ENCODE results near the gene NOS1AP.

Gene NOS1AP

DNA sequence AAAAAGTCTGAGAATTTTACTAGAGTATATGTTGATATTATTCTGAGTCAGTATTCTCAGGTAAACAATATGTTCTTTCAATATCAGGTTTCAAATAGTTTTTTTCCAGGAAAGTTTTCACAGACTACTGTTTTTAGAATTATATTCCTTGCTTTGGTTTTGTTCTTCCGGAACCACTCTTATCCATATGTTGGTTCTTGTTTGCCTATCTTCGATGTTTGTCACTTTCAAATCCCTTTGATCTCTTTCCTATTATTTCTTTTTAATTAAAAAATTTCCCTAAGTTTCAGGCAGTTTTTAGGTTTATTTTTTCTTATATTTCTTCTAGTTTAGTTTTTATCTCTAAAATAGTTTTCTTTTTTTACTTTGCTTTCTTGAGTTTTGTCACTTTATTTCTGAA, 20.9 kb downstream of the NOS1AP start:
- FAIRE-seq = no peak

GRCh38 chr1:162091681-162092524, 22.4 kb downstream of the NOS1AP start:
- no peak for FAIRE-seq

DNA sequence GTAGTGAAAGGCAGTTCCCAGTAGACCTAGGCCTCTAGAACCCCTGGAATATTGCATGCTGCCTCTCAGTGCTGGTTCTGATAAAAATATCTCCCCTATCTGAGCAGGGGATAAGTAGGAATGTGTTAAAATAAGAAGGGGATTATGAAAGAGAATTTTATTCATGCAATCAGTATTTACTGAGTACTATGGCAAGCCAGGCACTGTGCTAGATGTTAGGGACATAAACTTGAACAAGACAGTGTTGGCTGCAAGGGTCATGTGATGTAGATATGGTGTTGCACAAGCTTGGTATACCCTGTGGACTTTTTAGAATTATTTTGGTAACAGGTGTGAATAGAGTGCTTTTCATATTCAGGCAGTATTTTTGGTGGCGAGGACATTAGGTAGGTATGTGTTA, 23.6 kb downstream of the NOS1AP start:
- FAIRE-seq = no peak

GRCh38 chr1:162094271-162094670, 24.8 kb downstream of the NOS1AP start:
- no peak for FAIRE-seq

DNA sequence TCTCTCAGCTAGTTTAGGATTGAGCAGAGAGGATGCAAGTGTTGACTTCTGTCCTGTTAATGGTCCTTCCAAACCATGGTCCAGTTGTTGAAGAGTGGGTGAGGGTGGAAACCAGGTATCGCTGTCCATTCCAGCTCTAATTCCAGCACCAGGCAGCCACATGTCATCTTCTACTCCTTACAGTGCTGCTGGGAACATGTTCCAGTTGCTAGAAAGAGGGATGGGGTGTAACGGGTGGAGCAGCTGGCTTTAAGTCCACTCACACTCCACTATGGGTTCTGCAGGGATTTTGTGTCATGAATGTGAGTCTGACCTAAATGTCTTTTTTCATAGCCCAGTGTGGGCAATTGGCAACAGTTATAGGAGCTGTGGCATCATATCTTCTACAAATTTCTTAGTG, 25.2 kb downstream of the NOS1AP start:
- FAIRE-seq = no peak

DNA sequence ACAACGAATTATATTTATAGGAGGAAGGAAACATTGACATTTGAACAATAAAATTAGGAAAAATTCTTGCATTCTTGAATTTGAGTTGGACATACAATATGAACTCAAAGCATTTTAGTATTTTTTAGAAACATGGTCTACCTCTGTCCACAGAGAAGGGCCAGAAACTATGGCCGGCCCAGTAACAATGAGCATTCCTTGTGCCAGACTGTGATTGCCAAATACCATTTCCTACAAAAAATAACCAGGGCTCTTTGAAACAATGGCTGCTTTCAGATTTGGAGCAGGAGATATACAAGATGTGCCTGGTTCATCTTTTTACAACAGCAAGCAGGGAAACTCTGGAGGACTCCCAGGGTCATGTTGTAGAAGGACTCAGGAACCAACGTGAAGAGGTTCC, 38.4 kb downstream of the NOS1AP start:
- no peak for FAIRE-seq

GRCh38 chr1:162108426-162108825, 38.9 kb downstream of the NOS1AP start:
- FAIRE-seq = no peak

- no peak for FAIRE-seq
These were observed 41.4 kb downstream of the NOS1AP start for GRCh38 chr1:162110910-162111309.

DNA sequence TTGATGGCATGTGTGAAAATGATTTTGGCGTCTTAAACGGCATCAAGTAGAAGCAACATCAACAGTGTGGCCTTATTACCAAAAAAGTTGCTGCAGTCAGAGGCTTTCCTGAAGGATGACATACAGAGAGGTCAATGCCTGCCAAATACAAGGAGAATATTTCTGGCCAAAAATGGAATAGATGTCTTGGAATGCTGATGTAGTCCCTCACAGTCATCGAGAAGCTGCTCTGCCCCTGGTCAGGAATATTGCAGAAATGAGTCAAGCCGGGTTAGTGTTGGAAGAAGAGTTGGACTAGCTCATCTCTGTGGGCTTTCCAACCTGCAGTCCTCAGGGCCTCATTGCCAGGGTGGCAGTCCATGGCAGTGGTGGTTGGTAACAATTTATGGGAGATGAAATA, 42.1 kb downstream of the NOS1AP start:
- no peak for FAIRE-seq

DNA sequence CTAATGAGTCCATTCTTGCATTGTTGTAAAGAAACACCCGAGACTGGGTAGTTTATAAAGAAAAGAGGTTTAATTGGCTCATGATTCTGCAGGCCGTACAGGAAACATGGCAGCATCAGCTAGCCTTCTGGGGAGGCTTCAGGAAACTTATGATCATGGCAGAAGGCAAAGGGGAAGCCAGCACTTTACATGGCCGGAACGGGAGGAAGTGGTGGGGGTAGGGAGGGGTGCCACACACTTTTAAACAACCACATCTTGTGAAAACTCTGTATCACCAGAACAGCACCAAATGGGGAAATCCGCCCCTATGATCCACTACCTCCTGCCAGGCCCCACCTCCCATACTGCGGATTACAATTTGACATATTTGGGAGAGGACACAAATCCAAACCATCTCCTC, 43.9 kb downstream of the NOS1AP start:
- no peak for FAIRE-seq

GRCh38 chr1:162117039-162117774, 47.7 kb downstream of the NOS1AP start:
- no peak for FAIRE-seq

DNA sequence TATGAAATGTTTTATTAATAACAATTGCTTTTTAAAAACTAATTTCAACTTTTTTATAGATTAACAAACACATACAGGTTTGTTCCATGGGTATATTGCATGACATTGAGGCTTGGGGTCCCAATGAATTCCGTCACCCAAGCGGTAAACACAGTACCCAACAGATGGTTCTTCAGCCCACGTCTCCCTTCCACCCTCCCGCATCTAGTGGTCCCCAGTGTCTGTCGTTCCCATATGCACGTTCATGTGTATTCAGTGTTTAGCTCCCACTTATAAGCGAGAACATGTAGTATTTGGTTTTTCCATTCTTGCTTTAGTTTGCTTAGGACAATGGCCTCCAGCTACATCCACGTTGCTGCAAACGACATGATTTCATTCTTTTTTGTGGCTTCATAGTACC, 48.6 kb downstream of the NOS1AP start:
- no peak for FAIRE-seq

DNA sequence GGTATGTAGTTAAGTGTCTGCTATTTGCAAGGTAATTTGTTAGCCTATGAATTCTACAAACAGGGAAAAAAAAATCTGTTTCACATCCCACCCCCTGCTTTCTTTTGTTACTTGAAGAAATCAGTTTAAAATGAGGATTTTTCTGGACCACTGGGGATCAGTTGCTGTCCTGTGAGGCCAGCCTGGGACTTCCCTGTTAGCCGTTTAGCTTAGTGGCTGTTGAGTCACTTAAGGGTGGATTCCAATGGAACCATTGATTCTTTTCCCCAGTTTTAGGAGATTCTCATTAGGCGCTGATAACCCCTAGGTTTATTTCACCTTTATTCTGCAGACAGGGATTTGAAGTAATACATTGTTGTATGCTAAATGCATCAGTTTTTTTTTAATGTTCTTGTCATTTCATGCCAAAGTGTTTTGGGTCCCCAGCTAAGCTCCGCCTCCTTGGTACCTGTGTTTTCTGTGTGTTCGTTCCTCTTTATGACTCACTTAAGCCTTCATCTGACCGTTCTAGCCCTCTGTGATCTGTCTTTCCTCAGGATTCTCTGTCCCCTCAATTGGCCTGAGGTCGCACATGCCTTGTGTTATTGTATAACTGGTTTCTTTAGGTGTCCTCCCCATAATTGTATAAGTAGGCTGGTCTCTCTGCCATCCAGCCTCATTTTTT, 59.3 kb downstream of the NOS1AP start:
- FAIRE-seq = no peak

GRCh38 chr1:162130308-162130707, 60.8 kb downstream of the NOS1AP start:
- no peak for FAIRE-seq

GRCh38 chr1:162131400-162132321, 62.2 kb downstream of the NOS1AP start:
- FAIRE-seq = no peak

- no peak for FAIRE-seq
These were observed 64.1 kb downstream of the NOS1AP start for GRCh38 chr1:162133566-162133965.

DNA sequence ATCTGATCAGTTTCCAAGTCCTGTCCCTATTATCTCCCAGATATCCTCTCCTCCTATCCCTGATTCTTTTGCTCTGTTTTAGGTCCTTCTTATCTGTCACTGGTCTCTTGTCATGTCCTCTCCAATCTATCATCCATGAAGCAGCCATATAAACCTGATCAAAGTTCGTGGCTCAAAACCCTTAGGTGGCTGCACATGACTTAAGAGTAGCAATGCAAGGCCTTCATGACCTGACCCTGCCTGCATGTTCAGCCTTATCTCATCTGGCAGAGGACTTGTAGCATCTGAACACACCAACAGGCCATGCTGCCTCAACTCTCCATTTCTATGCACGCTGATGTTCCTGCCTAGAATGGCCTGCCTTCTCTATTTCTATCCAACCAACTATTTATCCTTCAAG, 65.2 kb downstream of the NOS1AP start:
- no peak for FAIRE-seq

DNA sequence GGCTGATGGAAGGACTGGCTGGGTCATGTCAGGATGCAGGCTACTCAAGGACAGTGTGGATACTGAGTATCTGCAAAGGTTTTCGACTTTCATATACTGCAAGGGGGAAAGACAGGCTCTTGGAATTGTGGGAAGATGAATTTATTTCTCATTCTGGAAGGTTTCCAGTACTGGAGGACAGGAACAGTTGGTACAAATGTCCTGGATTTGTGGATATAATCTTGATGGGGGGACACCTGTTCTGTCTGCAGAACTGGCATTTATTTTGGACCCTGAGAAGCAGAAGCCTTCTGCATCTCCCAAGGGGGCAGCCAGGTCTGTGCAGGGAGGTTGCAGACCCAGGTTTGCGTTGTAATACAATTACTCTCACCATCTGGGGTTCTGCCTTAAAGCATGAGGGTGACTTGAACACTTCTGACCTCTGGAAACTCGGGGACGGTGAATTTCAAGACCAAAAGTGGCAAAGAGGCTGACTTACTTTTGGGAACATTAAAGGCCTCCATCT, 65.8 kb downstream of the NOS1AP start:
- FAIRE-seq = no peak

- no peak for FAIRE-seq
These were observed 67.3 kb downstream of the NOS1AP start for GRCh38 chr1:162136760-162137159.

DNA sequence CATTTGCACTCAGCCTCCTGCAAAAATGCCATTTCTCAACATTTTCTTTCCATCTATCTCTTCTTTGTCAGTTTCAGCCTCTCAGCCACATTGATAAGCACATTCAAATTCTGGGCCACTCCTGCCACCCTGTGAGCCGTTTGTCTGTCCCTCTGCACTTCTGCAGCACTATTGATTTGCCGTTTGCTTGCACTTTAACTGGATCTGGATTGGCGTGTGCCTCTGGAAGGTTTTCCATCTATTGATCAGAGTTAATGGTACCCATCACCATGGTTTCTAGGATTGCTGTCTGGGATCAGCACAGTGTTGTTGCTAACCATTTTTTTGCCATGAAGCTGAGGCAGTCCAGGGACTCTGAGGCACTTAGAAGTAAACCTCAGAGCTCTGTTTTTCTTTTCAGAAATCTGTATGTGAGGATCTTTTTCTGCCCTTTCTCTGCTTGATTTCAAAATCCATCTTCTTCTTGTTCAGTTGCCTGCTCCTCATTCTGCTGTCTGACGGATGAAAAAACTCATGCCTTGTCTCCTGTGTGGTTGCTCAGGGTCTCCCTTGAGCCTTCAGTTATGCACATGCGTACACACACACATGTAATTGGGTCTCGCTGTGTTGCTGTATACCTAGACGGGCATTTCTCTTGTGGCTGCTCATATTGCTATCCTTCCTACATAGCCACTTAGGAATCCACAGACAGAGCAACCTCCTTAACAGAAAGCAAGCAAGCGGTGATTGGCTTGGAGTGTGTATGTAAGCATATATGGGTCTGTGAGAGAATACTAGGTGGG, 67.9 kb downstream of the NOS1AP start:
- no peak for FAIRE-seq

DNA sequence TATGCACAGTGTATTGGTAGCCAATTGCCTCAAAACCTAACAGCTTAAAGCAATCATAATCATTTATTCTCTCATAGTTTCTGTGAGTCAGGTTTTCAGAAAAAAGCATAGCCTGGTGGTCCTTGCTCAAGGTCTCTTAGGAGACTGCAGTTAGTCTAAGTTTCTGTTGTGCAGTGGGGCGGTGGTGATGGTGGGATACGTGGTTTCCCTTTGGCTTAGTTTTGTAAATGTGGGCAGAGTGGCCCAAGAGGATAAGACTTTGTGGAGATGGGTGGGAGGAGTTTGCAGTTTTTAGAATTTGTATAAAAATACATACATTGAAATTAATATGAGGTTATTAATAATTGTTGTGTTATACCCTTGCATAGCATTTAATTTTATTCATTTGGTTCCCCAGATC, 68.6 kb downstream of the NOS1AP start:
- no peak for FAIRE-seq

Data from colon (tissue), 2 donors.